ENCODE measurements around the gene ZNF573.
A peak's percentile ranks its signal among the peaks of the same experiment; 100 is the strongest.

Gene ZNF573

GRCh38 chr19:37695144-37695899 lies 84.1 kb downstream of the ZNF573 start:
- no peak for DNase-seq (ENCODE audit: low spot score)

GRCh38 chr19:37692956-37693620 lies 86.3 kb downstream of the ZNF573 start:
- no peak for DNase-seq (ENCODE audit: low spot score)

GRCh38 chr19:37691881-37692504 lies 87.4 kb downstream of the ZNF573 start:
- peak; percentile 83 for DNase-seq (ENCODE audit: low spot score)
